Activated CD4-positive, alpha-beta T cell treated with anti-CD3 and anti-CD28 coated beads, Interleukin-2, amount 10 ng/mL, durations not matched to agents 7 days and 5 days (primary cell): Measurements from ENCODE around the gene TUBB6. TPM values are rescaled to one million over a fixed set of nuclear protein-coding genes. Genes with fewer than 3 reads are reported as not detected.

Source experiments
- CTCF ChIA-PET: fragments of 350-600 bp; sonication (Branson Sonifier 250); formaldehyde crosslinking; loops from one replicate; lab custom pipeline; 2021; ENCODE audit warnings: antibody characterized with exemption; lab: Charles Lee
- POLR2A ChIA-PET: fragments of 350-600 bp; sonication (Branson Sonifier 250); formaldehyde crosslinking; loops from one replicate; lab custom pipeline; 2021; ENCODE audit warnings: antibody characterized with exemption; lab: Charles Lee
- DNase-seq: peaks from one replicate; pipeline ENCODE4 v3.0.0-alpha.2; 2020
- H3K27ac Mint-ChIP-seq: one replicate; pipeline ENCODE4 v1.8.0; 2021; ENCODE audit warnings: mild to moderate bottlenecking, moderate library complexity, mixed read lengths
- H3K27me3 Mint-ChIP-seq: one replicate; pipeline ENCODE4 v1.8.0; 2021; ENCODE audit warnings: mixed read lengths
- H3K36me3 Mint-ChIP-seq: one replicate; pipeline ENCODE4 v1.8.0; 2021; ENCODE audit warnings: low read depth, mixed read lengths
- H3K4me1 Mint-ChIP-seq: one replicate; pipeline ENCODE4 v1.8.0; 2021; ENCODE audit warnings: mixed read lengths
- H3K4me3 Mint-ChIP-seq: one replicate; pipeline ENCODE4 v1.8.0; 2021; ENCODE audit warnings: mild to moderate bottlenecking, moderate library complexity, mixed read lengths
- H3K9me3 Mint-ChIP-seq: one replicate; pipeline ENCODE4 v1.8.0; 2021; ENCODE audit warnings: mixed read lengths
- total RNA-seq, 2 experiments: library from RNA; stranded (reverse); gene quantifications; one replicate each; pipeline ENCODE4 v1.2.3, GENCODE V29; 2021

Gene TUBB6
- total RNA-seq, 2 experiments from 2014 or later, result 0.69 to 1.2 TPM

GRCh38 chr18:12281861-12282260, 26.2 kb upstream of the TUBB6 start:
- POLR2A ChIA-PET, result no interaction called here
- peaks cover 15% of the 10 kb centered on the region for H3K27me3 Mint-ChIP-seq
- H3K27ac Mint-ChIP-seq, result no peak overlapping the region
- CTCF ChIA-PET, result no interaction called here
- H3K36me3 Mint-ChIP-seq, result no peaks in the 10 kb centered on the region
- no peak for DNase-seq
- H3K4me1 Mint-ChIP-seq, result peaks cover 3% of the 10 kb centered on the region
- no peak overlapping the region for H3K4me3 Mint-ChIP-seq
- H3K9me3 Mint-ChIP-seq, result no peaks in the 10 kb centered on the region

DNA sequence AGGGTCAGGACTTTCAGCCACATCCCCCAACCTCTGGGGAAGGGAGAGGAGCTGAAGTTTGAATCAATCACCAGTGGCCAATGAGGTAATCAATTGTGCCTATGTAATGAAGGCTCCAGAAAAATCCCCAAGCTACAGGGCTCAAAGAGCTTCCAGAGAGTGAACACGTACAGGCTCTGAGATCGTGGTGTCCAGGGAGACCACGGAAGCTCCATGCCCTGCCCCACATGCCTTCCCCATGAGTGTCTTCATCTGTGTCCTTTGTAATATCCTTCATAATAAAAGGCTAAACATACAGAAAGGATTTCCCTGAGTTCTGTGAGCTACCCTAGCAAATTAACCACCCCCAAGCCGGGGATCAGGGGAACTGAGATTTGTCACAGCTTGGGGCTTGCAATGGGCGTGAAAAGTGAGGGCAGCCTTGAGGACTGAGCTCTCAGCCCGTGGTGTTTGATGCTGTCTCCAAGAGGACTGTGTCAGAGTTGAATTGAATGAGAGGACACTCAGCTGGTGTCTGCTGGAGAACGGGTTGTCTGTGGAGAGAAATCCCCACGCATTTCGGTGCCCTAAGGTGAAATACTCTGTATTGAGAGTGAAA, 25.5 kb upstream of the TUBB6 start:
- DNase-seq, result no peak
- Mint-ChIP-seq H3K36me3 (no peaks in the 10 kb centered on the region), H3K4me1 (peaks cover 3% of the 10 kb centered on the region), H3K9me3 (no peaks in the 10 kb centered on the region), H3K27ac (no peak overlapping the region), H3K4me3 (no peak overlapping the region), H3K27me3 (peaks cover 15% of the 10 kb centered on the region)
- CTCF ChIA-PET, result no interaction called here
- POLR2A ChIA-PET, result no interaction called here

DNA sequence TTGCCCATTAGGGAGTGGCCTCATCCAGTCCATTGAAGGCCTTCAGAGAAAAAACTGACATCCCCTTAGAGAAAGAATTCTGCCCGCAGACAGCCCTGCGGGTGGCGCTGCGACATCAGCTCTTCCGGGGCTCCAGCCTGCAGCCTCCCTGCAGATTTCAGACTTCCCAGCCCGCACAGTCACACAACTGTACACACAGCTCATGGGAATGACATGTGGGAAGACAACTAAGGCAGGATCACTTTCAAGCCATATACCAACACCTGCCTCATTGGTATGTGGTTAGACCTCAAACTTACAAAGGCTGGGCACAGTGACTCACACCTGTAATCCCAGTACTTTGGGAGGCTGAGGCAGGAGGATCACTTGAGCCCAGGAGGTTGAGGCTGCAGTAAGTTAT, 24.8 kb upstream of the TUBB6 start:
- Mint-ChIP-seq H3K36me3 (no peaks in the 10 kb centered on the region), H3K27me3 (peaks cover 22% of the 10 kb centered on the region), H3K9me3 (no peaks in the 10 kb centered on the region), H3K4me1 (peaks cover 3% of the 10 kb centered on the region), H3K4me3 (no peak overlapping the region), H3K27ac (no peak overlapping the region)
- no peak for DNase-seq
- ChIA-PET CTCF (interaction anchor here (1.1 kb wide), 1 partner anchor 11 kb away, joined by 4 read pairs; no protein-coding TSS in a partner anchor), POLR2A (no interaction called here)

DNA sequence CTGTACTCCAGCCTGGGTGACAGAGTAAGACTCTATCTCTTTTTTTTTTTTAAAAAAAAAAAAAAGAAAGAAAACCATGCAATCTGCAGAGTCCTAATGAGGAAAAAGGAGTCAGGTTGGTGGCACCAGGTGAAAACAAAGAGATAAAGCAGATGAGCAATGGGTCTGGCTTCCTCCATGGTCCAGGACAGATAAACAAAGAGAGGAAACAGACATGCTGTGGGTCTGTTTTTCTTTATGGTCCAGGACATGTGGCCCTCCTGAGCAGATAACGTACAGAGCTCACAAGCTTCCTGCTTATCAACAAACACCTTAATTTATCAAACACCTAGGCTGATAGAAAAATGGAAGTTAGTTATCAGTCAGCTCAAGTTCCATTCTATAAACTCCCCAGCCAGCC, 24.4 kb upstream of the TUBB6 start:
- POLR2A ChIA-PET, result no interaction called here
- CTCF ChIA-PET, result interaction anchor here (1.1 kb wide), 1 partner anchor 12 kb away, joined by 4 read pairs; no protein-coding TSS in a partner anchor
- Mint-ChIP-seq H3K4me1 (peaks cover 3% of the 10 kb centered on the region), H3K27ac (no peak overlapping the region), H3K36me3 (no peaks in the 10 kb centered on the region), H3K4me3 (no peak overlapping the region), H3K9me3 (no peaks in the 10 kb centered on the region), H3K27me3 (peaks cover 27% of the 10 kb centered on the region)
- DNase-seq, result no peak

GRCh38 chr18:12287131-12287681, 20.8 kb upstream of the TUBB6 start:
- DNase-seq, result no peak
- CTCF ChIA-PET, result interaction anchor here (1.2 to 2.1 kb wide), 2 partner anchors 15 to 35 kb away, joined by 3 to 5 read pairs; no protein-coding TSS in a partner anchor
- peaks cover 37% of the 10 kb centered on the region for H3K27me3 Mint-ChIP-seq
- no peaks in the 10 kb centered on the region for H3K9me3 Mint-ChIP-seq
- no peaks in the 10 kb centered on the region for H3K36me3 Mint-ChIP-seq
- H3K27ac Mint-ChIP-seq, result no peak overlapping the region
- no peak overlapping the region for H3K4me3 Mint-ChIP-seq
- H3K4me1 Mint-ChIP-seq, result peaks cover 3% of the 10 kb centered on the region
- POLR2A ChIA-PET, result no interaction called here

DNA sequence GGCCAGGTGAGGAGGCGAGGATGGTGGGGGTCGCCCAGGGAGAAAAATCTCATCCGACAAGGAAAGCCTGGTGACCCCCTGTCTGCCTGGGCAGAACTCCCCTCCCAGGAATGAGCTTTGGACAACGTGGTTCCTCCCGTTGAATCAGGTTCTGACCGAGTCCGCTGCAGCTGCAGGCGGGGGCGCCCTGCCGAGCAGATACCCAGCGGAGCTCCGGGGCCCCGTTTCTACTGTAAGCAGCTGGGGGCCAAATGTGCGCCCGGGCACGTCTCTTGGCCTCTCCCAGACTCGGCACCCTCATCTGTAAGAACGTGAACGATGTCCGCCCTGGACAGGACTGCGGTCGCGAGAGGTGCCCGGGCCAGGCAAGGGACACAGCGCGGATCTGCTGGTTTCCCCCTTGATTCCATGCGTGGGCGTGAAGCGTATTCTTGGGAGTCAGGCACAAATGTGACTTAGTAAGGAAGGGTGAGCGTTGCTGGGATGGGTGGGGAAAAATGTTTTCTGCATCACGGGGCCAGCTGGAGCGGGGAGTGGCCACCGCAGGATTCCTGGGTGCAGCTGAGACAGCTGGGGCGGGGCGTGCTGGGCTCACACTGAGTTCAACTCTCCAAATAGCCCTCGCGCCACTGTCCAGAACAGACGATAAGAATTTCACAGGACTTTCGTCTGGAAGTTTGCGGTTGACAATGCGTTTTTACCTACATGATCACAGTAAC, 20.2 kb upstream of the TUBB6 start:
- Mint-ChIP-seq H3K36me3 (no peaks in the 10 kb centered on the region), H3K4me3 (no peak overlapping the region), H3K9me3 (no peaks in the 10 kb centered on the region), H3K4me1 (peaks cover 3% of the 10 kb centered on the region), H3K27ac (no peak overlapping the region), H3K27me3 (peaks cover 37% of the 10 kb centered on the region)
- ChIA-PET CTCF (interaction anchor here (1.2 to 2.1 kb wide), 2 partner anchors 16 to 35 kb away, joined by 3 to 5 read pairs; no protein-coding TSS in a partner anchor), POLR2A (no interaction called here)
- no peak for DNase-seq

GRCh38 chr18:12288403-12288755, 19.7 kb upstream of the TUBB6 start:
- Mint-ChIP-seq H3K9me3 (no peaks in the 10 kb centered on the region), H3K27ac (no peak overlapping the region), H3K4me3 (no peak overlapping the region), H3K36me3 (no peaks in the 10 kb centered on the region), H3K27me3 (peaks cover 37% of the 10 kb centered on the region), H3K4me1 (peaks cover 3% of the 10 kb centered on the region)
- POLR2A ChIA-PET, result no interaction called here
- DNase-seq, result no peak
- CTCF ChIA-PET, result interaction anchor here (1.2 to 2.1 kb wide), 2 partner anchors 16 to 36 kb away, joined by 3 to 5 read pairs; no protein-coding TSS in a partner anchor

- Mint-ChIP-seq H3K27me3 (peaks cover 26% of the 10 kb centered on the region), H3K9me3 (no peaks in the 10 kb centered on the region), H3K27ac (no peak overlapping the region), H3K36me3 (no peaks in the 10 kb centered on the region), H3K4me1 (peaks cover 3% of the 10 kb centered on the region), H3K4me3 (no peak overlapping the region)
- DNase-seq, result no peak
- POLR2A ChIA-PET, result no interaction called here
- CTCF ChIA-PET, result interaction anchor here (1.0 kb wide), 1 partner anchor 18 kb away, joined by 3 read pairs; no protein-coding TSS in a partner anchor
Observed at GRCh38 chr18:12290086-12290485, 18.0 kb upstream of the TUBB6 start.

DNA sequence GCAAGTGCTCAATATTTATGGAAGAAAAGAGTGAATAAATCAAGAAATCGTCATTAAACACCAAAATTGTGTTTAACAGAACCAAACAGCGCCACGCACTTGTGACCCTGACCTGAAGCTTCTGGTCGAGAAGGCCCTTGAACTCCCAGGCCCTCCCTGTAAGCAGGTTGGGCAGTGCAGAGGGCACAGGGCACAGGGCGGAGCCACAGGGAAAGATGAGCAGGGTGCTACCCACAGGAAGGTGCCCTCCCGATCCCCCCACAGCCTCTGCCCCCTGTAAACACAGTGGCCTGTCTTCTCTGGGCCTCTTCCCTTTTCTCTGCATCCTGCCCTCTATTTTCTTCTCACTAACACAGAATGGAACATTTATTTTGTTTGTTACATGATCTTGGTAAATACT, 16.9 kb upstream of the TUBB6 start:
- Mint-ChIP-seq H3K27ac (no peak overlapping the region), H3K27me3 (peaks cover 23% of the 10 kb centered on the region), H3K4me3 (no peak overlapping the region), H3K4me1 (peaks cover 3% of the 10 kb centered on the region), H3K36me3 (no peaks in the 10 kb centered on the region), H3K9me3 (no peaks in the 10 kb centered on the region)
- ChIA-PET POLR2A (no interaction called here), CTCF (interaction anchor here (0.8 kb wide), 1 partner anchor 37 kb away, joined by 3 read pairs; no protein-coding TSS in a partner anchor)
- no peak for DNase-seq

DNA sequence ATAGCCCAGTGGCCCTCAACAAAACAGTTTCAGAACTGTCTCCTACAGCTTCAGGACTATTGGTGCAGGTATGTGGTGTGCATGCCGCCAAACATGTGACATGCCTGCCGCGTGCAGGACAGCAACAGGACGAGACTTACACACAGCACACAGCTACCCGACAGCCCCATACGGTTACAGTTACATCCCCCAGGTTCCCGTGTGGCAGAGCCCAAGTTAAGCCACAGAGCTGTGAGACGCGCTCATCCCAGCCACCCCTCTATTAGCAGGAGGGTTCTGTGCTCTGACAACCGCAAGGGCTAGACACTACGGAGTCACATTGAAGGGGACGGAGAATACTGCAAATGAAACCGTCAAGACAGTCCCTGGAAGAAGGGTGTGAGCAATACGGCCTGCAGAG, 16.4 kb upstream of the TUBB6 start:
- ChIA-PET POLR2A (no interaction called here), CTCF (interaction anchor here (0.8 kb wide), 1 partner anchor 36 kb away, joined by 3 read pairs; no protein-coding TSS in a partner anchor)
- Mint-ChIP-seq H3K9me3 (no peaks in the 10 kb centered on the region), H3K4me1 (peaks cover 3% of the 10 kb centered on the region), H3K27me3 (peaks cover 23% of the 10 kb centered on the region), H3K4me3 (no peak overlapping the region), H3K36me3 (no peaks in the 10 kb centered on the region), H3K27ac (no peak overlapping the region)
- DNase-seq, result no peak

- Mint-ChIP-seq H3K27ac (no peak overlapping the region), H3K9me3 (no peaks in the 10 kb centered on the region), H3K27me3 (peaks cover 11% of the 10 kb centered on the region), H3K36me3 (no peaks in the 10 kb centered on the region), H3K4me1 (no peaks in the 10 kb centered on the region), H3K4me3 (no peak overlapping the region)
- DNase-seq, result no peak
- ChIA-PET POLR2A (no interaction called here), CTCF (no interaction called here)
Observed at GRCh38 chr18:12293831-12294230, 14.2 kb upstream of the TUBB6 start.

GRCh38 chr18:12295389-12296086, 12.5 kb upstream of the TUBB6 start:
- POLR2A ChIA-PET, result no interaction called here
- Mint-ChIP-seq H3K4me1 (no peaks in the 10 kb centered on the region), H3K36me3 (no peaks in the 10 kb centered on the region), H3K27me3 (peaks cover 4% of the 10 kb centered on the region), H3K27ac (no peak overlapping the region), H3K9me3 (no peaks in the 10 kb centered on the region), H3K4me3 (no peak overlapping the region)
- CTCF ChIA-PET, result interaction anchor here (0.5 to 0.7 kb wide), 2 partner anchors 28 to 1583 kb away, joined by 3 to 4 read pairs; no protein-coding TSS in a partner anchor
- no peak for DNase-seq
